Calu3 (cell line): Measurements from ENCODE around the gene SH3PXD2B. TPM values are rescaled to one million over a fixed set of nuclear protein-coding genes. Genes with fewer than 3 reads are reported as not detected.

ENCODE experiments used
- BruUV-seq: library from RNA; stranded (reverse); fragments of 400-500 nt; replicated peaks from 2 replicates; lab custom pipeline; 2021; lab: Mats Ljungman, UMichigan
- CTCF ChIA-PET: fragments of 300-600 bp; sonication (Branson Sonifier 250); formaldehyde crosslinking; loops from one replicate; lab custom pipeline; 2022; ENCODE audit warnings: antibody characterized with exemption; lab: Charles Lee
- DNase-seq: peaks from one replicate; pipeline ENCODE4 v3.0.0; 2022
- H3K27ac Mint-ChIP-seq: one replicate; pipeline ENCODE4 v1.8.0; 2022; ENCODE audit warnings: mixed read lengths; ENCODE audit not compliant: unreplicated experiment
- H3K27me3 Mint-ChIP-seq: one replicate; pipeline ENCODE4 v1.8.0; 2022; ENCODE audit warnings: mixed read lengths; ENCODE audit not compliant: unreplicated experiment
- H3K36me3 Mint-ChIP-seq: one replicate; pipeline ENCODE4 v1.8.0; 2022; ENCODE audit warnings: mild to moderate bottlenecking, moderate library complexity, mixed read lengths; ENCODE audit not compliant: insufficient read depth, unreplicated experiment
- H3K4me1 Mint-ChIP-seq: one replicate; pipeline ENCODE4 v1.8.0; 2022; ENCODE audit warnings: mild to moderate bottlenecking, low read depth, mixed read lengths; ENCODE audit not compliant: unreplicated experiment
- H3K4me3 Mint-ChIP-seq: one replicate; pipeline ENCODE4 v1.8.0; 2022; ENCODE audit warnings: mild to moderate bottlenecking, low read depth, moderate library complexity, mixed read lengths; ENCODE audit not compliant: unreplicated experiment
- H3K9me3 Mint-ChIP-seq: one replicate; pipeline ENCODE4 v1.8.0; 2022; ENCODE audit warnings: low read depth, mixed read lengths; ENCODE audit not compliant: unreplicated experiment
- CTCF ChIP-seq: fragments of 200-600 bp; IDR thresholded peaks from one replicate; pipeline ENCODE4 v1.8.0; 2022; ENCODE audit warnings: antibody characterized with exemption; ENCODE audit not compliant: unreplicated experiment
- intact Hi-C: fragments of 100-400 bp; cut with micrococcal nuclease; formaldehyde crosslinking; loops from one replicate; pipeline ENCODE4 v1.10.0; 2022; ENCODE audit not compliant: unreplicated experiment
- total RNA-seq: library from RNA; stranded (reverse); gene quantifications from 2 replicates; pipeline ENCODE4 v1.2.3, GENCODE V29; 2022

Gene SH3PXD2B
- total RNA-seq, 1 experiment from 2014 or later = 25.6 TPM

- no peak overlapping the region for H3K27ac Mint-ChIP-seq
- peaks cover 42% of the 10 kb centered on the region for H3K27me3 Mint-ChIP-seq
- H3K36me3 Mint-ChIP-seq = peaks cover 5% of the 10 kb centered on the region
- H3K4me3 Mint-ChIP-seq = no peak overlapping the region
- no peak for DNase-seq
- no TSS peak for BruUV-seq
- intact Hi-C loops = no loop called here
- H3K9me3 Mint-ChIP-seq = no peaks in the 10 kb centered on the region
- H3K4me1 Mint-ChIP-seq = no peaks in the 10 kb centered on the region
- CTCF ChIA-PET = no interaction called here
- TF ChIP-seq CTCF = no peak
Observed at GRCh38 chr5:172484664-172485063, 30.3 kb upstream of the SH3PXD2B start.

- CTCF ChIA-PET = interaction anchor here (1.9 kb wide), 1 partner anchor 215 kb away, joined by 7 read pairs; no protein-coding TSS in a partner anchor
- no TSS peak for BruUV-seq
- H3K4me1 Mint-ChIP-seq = no peaks in the 10 kb centered on the region
Observed at GRCh38 chr5:172482156-172483020, 28.1 kb upstream of the SH3PXD2B start.

GRCh38 chr5:172481011-172481800 is 26.9 kb upstream of the SH3PXD2B start:
- CTCF ChIA-PET = interaction anchor here (0.6 to 1.9 kb wide), 3 partner anchors 216 to 465 kb away, joined by 3 to 7 read pairs (median 4); no protein-coding TSS in a partner anchor
- H3K36me3 Mint-ChIP-seq = no peaks in the 10 kb centered on the region
- H3K27ac Mint-ChIP-seq = no peak overlapping the region
- TF ChIP-seq CTCF = no peak
- H3K4me3 Mint-ChIP-seq = no peak overlapping the region
- H3K9me3 Mint-ChIP-seq = no peaks in the 10 kb centered on the region
- BruUV-seq = no TSS peak
- H3K4me1 Mint-ChIP-seq = no peaks in the 10 kb centered on the region
- DNase-seq = no peak
- intact Hi-C loops = no loop called here
- peaks cover 33% of the 10 kb centered on the region for H3K27me3 Mint-ChIP-seq

More at GRCh38 chr5:172482156-172483020, 28.1 kb upstream of the SH3PXD2B start:
- Mint-ChIP-seq H3K36me3 (peaks cover 5% of the 10 kb centered on the region), H3K27ac (no peak overlapping the region), H3K4me3 (no peak overlapping the region), H3K9me3 (no peaks in the 10 kb centered on the region), H3K27me3 (peaks cover 33% of the 10 kb centered on the region)
- DNase-seq = no peak
- TF ChIP-seq CTCF = no peak
- intact Hi-C loops = no loop called here

- no peak overlapping the region for H3K4me3 Mint-ChIP-seq
- no peaks in the 10 kb centered on the region for H3K36me3 Mint-ChIP-seq
- no TSS peak for BruUV-seq
- H3K27me3 Mint-ChIP-seq = peaks cover 38% of the 10 kb centered on the region
- H3K9me3 Mint-ChIP-seq = no peaks in the 10 kb centered on the region
- no peaks in the 10 kb centered on the region for H3K4me1 Mint-ChIP-seq
- CTCF ChIA-PET = interaction anchor here (1.0 kb wide), 1 partner anchor 217 kb away, joined by 3 read pairs; no protein-coding TSS in a partner anchor
- H3K27ac Mint-ChIP-seq = no peak overlapping the region
- no peak for TF ChIP-seq CTCF
- no peak for DNase-seq
- intact Hi-C loops = loop anchor here (1.0 to 10.0 kb wide), 2 partner anchors 218 to 475 kb away; partner anchors contain the start of gene RPL26L1
Observed at GRCh38 chr5:172479784-172480115, 25.4 kb upstream of the SH3PXD2B start.
